ENCODE data around the gene DHRS12. TPM values are rescaled to one million over a fixed set of nuclear protein-coding genes. Genes with fewer than 3 reads are reported as not detected.

Gene DHRS12
- total RNA-seq, 1 experiment from 2014 or later: 10.2 TPM

DNA sequence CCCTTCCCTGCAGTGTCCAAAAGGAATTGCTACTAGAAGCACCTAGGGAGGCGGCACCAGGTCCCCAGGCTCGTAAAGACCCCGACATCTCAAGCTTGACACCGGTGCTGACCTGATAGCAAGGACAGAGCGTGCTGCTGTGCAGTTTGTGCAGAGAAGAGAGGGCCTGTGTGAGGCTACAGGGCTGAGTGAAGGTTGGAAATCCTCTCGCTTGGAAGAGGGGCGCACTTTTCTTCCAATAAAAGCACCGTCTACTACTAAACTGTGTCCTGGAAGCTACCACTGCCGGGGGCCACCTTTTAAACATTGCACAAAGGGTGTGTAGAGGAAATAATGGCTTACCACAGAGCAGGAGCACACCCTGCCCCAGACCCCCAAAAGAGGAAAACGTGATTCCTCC is 30.0 kb upstream of the DHRS12 start:
- ChIA-PET CTCF (interaction anchor here (1.1 to 5.2 kb wide), 5 partner anchors 11 to 294 kb away, joined by 3 to 33 read pairs (median 5); partner anchors contain the start of gene TMEM272), POLR2A (no interaction called here)
- TF ChIP-seq E2F4 (CRISPR knock-in tag; IDR thresholded peaks at IDR 0.05; ENCODE audit: borderline replicate concordance, low read depth) (no peak), JUN (CRISPR knock-in tag; IDR thresholded peaks at IDR 0.05) (no peak), MYBL2 (CRISPR knock-in tag; IDR thresholded peaks at IDR 0.05) (no peak), CREM (CRISPR knock-in tag; IDR thresholded peaks at IDR 0.05) (no peak), TP53 (CRISPR knock-in tag; IDR thresholded peaks at IDR 0.05) (no peak), PREB (CRISPR knock-in tag; IDR thresholded peaks at IDR 0.05; ENCODE audit: borderline replicate concordance) (no peak), ZNF219 (CRISPR knock-in tag; IDR thresholded peaks at IDR 0.05; ENCODE audit: borderline replicate concordance) (no peak)
- TF ChIP-seq, protein P1, sequence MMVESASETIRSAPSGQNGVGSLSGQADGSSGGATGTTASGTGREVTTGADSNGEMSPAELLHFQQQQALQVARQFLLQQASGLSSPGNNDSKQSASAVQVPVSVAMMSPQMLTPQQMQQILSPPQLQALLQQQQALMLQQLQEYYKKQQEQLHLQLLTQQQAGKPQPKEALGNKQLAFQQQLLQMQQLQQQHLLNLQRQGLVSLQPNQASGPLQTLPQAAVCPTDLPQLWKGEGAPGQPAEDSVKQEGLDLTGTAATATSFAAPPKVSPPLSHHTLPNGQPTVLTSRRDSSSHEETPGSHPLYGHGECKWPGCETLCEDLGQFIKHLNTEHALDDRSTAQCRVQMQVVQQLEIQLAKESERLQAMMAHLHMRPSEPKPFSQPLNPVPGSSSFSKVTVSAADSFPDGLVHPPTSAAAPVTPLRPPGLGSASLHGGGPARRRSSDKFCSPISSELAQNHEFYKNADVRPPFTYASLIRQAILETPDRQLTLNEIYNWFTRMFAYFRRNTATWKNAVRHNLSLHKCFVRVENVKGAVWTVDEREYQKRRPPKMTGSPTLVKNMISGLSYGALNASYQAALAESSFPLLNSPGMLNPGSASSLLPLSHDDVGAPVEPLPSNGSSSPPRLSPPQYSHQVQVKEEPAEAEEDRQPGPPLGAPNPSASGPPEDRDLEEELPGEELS (CRISPR knock-in tag; IDR thresholded peaks at IDR 0.05): no peak
- TF ChIP-seq, protein P2, sequence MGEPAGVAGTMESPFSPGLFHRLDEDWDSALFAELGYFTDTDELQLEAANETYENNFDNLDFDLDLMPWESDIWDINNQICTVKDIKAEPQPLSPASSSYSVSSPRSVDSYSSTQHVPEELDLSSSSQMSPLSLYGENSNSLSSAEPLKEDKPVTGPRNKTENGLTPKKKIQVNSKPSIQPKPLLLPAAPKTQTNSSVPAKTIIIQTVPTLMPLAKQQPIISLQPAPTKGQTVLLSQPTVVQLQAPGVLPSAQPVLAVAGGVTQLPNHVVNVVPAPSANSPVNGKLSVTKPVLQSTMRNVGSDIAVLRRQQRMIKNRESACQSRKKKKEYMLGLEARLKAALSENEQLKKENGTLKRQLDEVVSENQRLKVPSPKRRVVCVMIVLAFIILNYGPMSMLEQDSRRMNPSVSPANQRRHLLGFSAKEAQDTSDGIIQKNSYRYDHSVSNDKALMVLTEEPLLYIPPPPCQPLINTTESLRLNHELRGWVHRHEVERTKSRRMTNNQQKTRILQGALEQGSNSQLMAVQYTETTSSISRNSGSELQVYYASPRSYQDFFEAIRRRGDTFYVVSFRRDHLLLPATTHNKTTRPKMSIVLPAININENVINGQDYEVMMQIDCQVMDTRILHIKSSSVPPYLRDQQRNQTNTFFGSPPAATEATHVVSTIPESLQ (CRISPR knock-in tag; IDR thresholded peaks at IDR 0.05): no peak
- Mint-ChIP-seq H3K27ac (no peak overlapping the region), H3K9me3 (no peaks in the 10 kb centered on the region), H3K4me1 (peaks cover 5% of the 10 kb centered on the region), H3K36me3 (no peaks in the 10 kb centered on the region), H3K27me3 (ENCODE audit: low read depth) (no peaks in the 10 kb centered on the region), H3K4me3 (no peak overlapping the region)
- ATAC-seq (no peak), DNase-seq (ENCODE audit: low spot score) (no peak)

- ChIA-PET CTCF (interaction anchor here (1.2 to 5.2 kb wide), 6 partner anchors 12 to 707 kb away, joined by 3 to 33 read pairs (median 6); partner anchors contain the start of gene TMEM272), POLR2A (no interaction called here)
- Mint-ChIP-seq H3K4me1 (peaks cover 5% of the 10 kb centered on the region), H3K36me3 (no peaks in the 10 kb centered on the region), H3K9me3 (no peaks in the 10 kb centered on the region), H3K4me3 (no peak overlapping the region), H3K27ac (no peak overlapping the region), H3K27me3 (ENCODE audit: low read depth) (no peaks in the 10 kb centered on the region; the same call in 1 of the 2 replicates)
- ATAC-seq: peak; percentile 90
- DNase-seq (ENCODE audit: low spot score): no peak
- TF ChIP-seq, protein P3, sequence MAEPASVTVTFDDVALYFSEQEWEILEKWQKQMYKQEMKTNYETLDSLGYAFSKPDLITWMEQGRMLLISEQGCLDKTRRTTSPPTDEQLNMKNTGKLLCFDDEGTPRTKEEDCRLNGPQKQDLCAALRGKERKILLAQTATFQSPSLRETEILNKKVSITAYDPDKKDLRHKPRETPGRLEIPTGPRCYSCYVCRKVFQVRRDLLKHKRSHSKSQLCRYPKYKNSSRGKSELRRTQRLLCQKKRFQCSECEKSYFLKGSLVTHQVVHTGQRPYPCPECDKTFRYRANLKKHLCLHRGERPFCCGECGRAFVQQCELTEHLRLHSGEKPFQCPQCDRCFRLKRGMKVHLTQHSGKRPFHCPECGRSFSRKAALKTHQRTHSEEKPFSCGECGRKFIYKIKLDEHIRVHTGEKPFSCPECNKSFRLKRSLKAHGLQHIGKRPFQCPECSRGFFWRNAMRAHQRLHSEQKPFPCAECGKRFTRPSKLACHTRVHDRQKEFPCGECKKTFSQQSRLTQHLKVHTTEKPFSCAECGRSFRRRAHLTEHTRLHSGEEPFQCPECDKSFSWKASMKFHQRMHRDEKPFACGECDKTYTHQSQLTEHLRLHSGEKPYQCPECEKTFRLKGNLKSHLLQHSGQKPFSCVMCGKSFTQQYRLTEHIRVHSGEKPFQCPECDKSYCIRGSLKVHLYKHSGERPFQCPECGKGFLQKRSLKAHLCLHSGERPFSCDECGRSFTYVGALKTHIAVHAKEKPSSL (CRISPR knock-in tag; conservative IDR thresholded peaks at IDR 0.05): no peak
- TF ChIP-seq MYBL2 (CRISPR knock-in tag; IDR thresholded peaks at IDR 0.05) (no peak), RELA (CRISPR knock-in tag; IDR thresholded peaks at IDR 0.05; ENCODE audit: borderline replicate concordance) (no peak), PREB (CRISPR knock-in tag; IDR thresholded peaks at IDR 0.05; ENCODE audit: borderline replicate concordance) (no peak), TCF7 (CRISPR knock-in tag; IDR thresholded peaks at IDR 0.05; ENCODE audit: low read depth) (no peak), OVOL2 (CRISPR knock-in tag; IDR thresholded peaks at IDR 0.05; ENCODE audit: borderline replicate concordance) (no peak), ELF4 (CRISPR knock-in tag; IDR thresholded peaks at IDR 0.05; ENCODE audit: low read depth) (no peak), ERG (CRISPR knock-in tag; IDR thresholded peaks at IDR 0.05) (no peak)
- TF ChIP-seq, protein P4, sequence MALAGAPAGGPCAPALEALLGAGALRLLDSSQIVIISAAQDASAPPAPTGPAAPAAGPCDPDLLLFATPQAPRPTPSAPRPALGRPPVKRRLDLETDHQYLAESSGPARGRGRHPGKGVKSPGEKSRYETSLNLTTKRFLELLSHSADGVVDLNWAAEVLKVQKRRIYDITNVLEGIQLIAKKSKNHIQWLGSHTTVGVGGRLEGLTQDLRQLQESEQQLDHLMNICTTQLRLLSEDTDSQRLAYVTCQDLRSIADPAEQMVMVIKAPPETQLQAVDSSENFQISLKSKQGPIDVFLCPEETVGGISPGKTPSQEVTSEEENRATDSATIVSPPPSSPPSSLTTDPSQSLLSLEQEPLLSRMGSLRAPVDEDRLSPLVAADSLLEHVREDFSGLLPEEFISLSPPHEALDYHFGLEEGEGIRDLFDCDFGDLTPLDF (CRISPR knock-in tag; IDR thresholded peaks at IDR 0.05): no peak
- TF ChIP-seq, protein P1 (CRISPR knock-in tag; IDR thresholded peaks at IDR 0.05): no peak
Measured at GRCh38 chr13:51832471-51833152, 28.6 kb upstream of the DHRS12 start.

Measured in WTC11 (cell line).